IMR-90 (cell line): ENCODE results near the gene LRG1. TPM values are rescaled to one million over a fixed set of nuclear protein-coding genes. Genes with fewer than 3 reads are reported as not detected.
"Not testable (repeated sequence)": the region's sequence is repeated elsewhere in the genome, so short reads cannot be mapped to it uniquely, and the experiment has no call there.

Source experiments
- ATAC-seq: fragments of 200-7000 bp; cut with Tn5 transposase; 2 replicates; pipeline ENCODE4 v1.9.1; 2020; ENCODE audit warnings: low read depth, mild to moderate bottlenecking, moderate library complexity
- BruUV-seq: library from RNA; stranded (reverse); fragments of 400-500 nt; replicated peaks from 2 replicates; lab custom pipeline; 2021; lab: Mats Ljungman, UMichigan
- CTCF ChIA-PET: fragments of 300-600 bp; formaldehyde crosslinking; extraction: SDS; loops from one replicate; lab custom pipeline; 2021; ENCODE audit warnings: antibody characterized with exemption; lab: Yijun Ruan, JAX
- POLR2A ChIA-PET: fragments of 300-600 bp; sonication (Branson Sonifier 250); formaldehyde crosslinking; loops from one replicate; lab custom pipeline; 2022; ENCODE audit warnings: antibody characterized with exemption; ENCODE audit not compliant: unreplicated experiment; lab: Charles Lee
- DNase-seq: peaks from one replicate; pipeline ENCODE4 v3.0.0; 2013
- H2AFZ ChIP-seq: replicated peaks from 2 replicates; pipeline ENCODE3; 2013; ENCODE audit warnings: low read length, mild to moderate bottlenecking; ENCODE audit not compliant: poor library complexity
- H2AK5ac ChIP-seq: 2 replicates; pipeline ENCODE4 v1.6.1; 2013; ENCODE audit warnings: low read depth, low read length, inconsistent platforms
- H2AK9ac ChIP-seq: replicated peaks from 2 replicates; pipeline ENCODE3; 2013; ENCODE audit warnings: mild to moderate bottlenecking, low read depth, low read length, moderate library complexity; ENCODE audit not compliant: poor library complexity
- H2BK120ac ChIP-seq: 2 replicates; pipeline ENCODE4 v1.6.1; 2013; ENCODE audit warnings: low read depth, low read length, inconsistent platforms
- H2BK15ac ChIP-seq: 3 replicates; pipeline ENCODE4 v1.6.1; 2013; ENCODE audit warnings: low read depth, low read length, inconsistent platforms
- H2BK20ac ChIP-seq: 2 replicates; pipeline ENCODE4 v1.6.1; 2013; ENCODE audit warnings: low read depth, mild to moderate bottlenecking, inconsistent platforms, low read length, moderate library complexity
- H2BK5ac ChIP-seq: 2 replicates; pipeline ENCODE4 v1.6.1; 2013; ENCODE audit warnings: mild to moderate bottlenecking, low read depth, low read length, inconsistent platforms; ENCODE audit not compliant: poor library complexity, severe bottlenecking
- H3K14ac ChIP-seq: replicated peaks from 2 replicates; pipeline ENCODE4 v1.6.1; 2013; ENCODE audit warnings: low read depth, low read length, inconsistent platforms
- H3K18ac ChIP-seq: 2 replicates; pipeline ENCODE4 v1.6.1; 2013; ENCODE audit warnings: low read depth, low read length, control low read depth
- H3K23ac ChIP-seq: 2 replicates; pipeline ENCODE4 v1.6.1; 2013; ENCODE audit warnings: low read depth, low read length, inconsistent platforms
- H3K27ac ChIP-seq: 2 replicates; pipeline ENCODE4 v1.5.1; 2013; ENCODE audit warnings: mild to moderate bottlenecking, control low read depth, low read length; ENCODE audit not compliant: insufficient read depth
- H3K27me3 ChIP-seq: 2 replicates; pipeline ENCODE4 v1.6.1; 2013; ENCODE audit warnings: low read length; ENCODE audit not compliant: control insufficient read depth, insufficient read depth
- H3K36me3 ChIP-seq: 2 replicates; pipeline ENCODE4 v1.6.1; 2013; ENCODE audit warnings: low read length, mixed read lengths; ENCODE audit not compliant: control insufficient read depth, insufficient read depth
- H3K4ac ChIP-seq: 2 replicates; pipeline ENCODE4 v1.6.1; 2013; ENCODE audit warnings: low read depth, low read length, inconsistent platforms
- H3K4me1 ChIP-seq: 2 replicates; pipeline ENCODE4 v1.6.1; 2013; ENCODE audit warnings: low read length, mixed read lengths; ENCODE audit not compliant: control insufficient read depth, insufficient read depth
- H3K4me2 ChIP-seq: 2 replicates; pipeline ENCODE4 v1.6.1; 2013; ENCODE audit warnings: low read depth, mild to moderate bottlenecking, control low read depth, low read length, moderate library complexity
- H3K4me3 ChIP-seq: 2 replicates; pipeline ENCODE4 v1.5.1; 2013; ENCODE audit warnings: low read depth, mild to moderate bottlenecking, control low read depth, low read length, moderate library complexity; ENCODE audit not compliant: insufficient read depth
- H3K56ac ChIP-seq: 2 replicates; pipeline ENCODE4 v1.6.1; 2013; ENCODE audit warnings: low read length, inconsistent platforms; ENCODE audit not compliant: insufficient read depth; ENCODE audit errors: extremely low read depth
- H3K79me1 ChIP-seq, 2 experiments: 2 replicates each; pipeline ENCODE4 v1.6.1; 2013; ENCODE audit warnings: low read length in 2 of 2, inconsistent platforms in 1 of 2, low read depth in 1 of 2
- H3K9ac ChIP-seq: 2 replicates; pipeline ENCODE4 v1.6.1; 2013; ENCODE audit warnings: low read depth, low read length, control low read depth
- H3K9me1 ChIP-seq: 2 replicates; pipeline ENCODE4 v1.6.1; 2013; ENCODE audit warnings: low read length, inconsistent platforms; ENCODE audit not compliant: insufficient read depth
- H3K9me3 ChIP-seq: 2 replicates; pipeline ENCODE4 v1.6.1; 2013; ENCODE audit warnings: low read length; ENCODE audit not compliant: control insufficient read depth, insufficient read depth
- H4K20me1 ChIP-seq: 2 replicates; pipeline ENCODE4 v1.6.1; 2013; ENCODE audit warnings: low read length, inconsistent platforms; ENCODE audit not compliant: insufficient read depth
- H4K5ac ChIP-seq: 2 replicates; pipeline ENCODE4 v1.6.1; 2013; ENCODE audit warnings: mild to moderate bottlenecking, low read depth, low read length, control low read depth
- H4K8ac ChIP-seq, 2 experiments: 2 replicates each; pipeline ENCODE4 v1.6.1; 2013; ENCODE audit warnings: low read depth in 2 of 2, low read length in 2 of 2, control low read depth in 1 of 2, inconsistent platforms in 1 of 2
- H4K91ac ChIP-seq: 2 replicates; pipeline ENCODE4 v1.6.1; 2013; ENCODE audit warnings: low read depth, low read length, inconsistent platforms; ENCODE audit not compliant: insufficient read depth
- WGBS, 2 experiments: methylation state at CpG; one replicate each; pipeline versions ENCODE4 v1.1.5 to v1.1.7; 2013; ENCODE audit warnings: missing lambda C conversion rate in 2 of 2; ENCODE audit not compliant: insufficient read length in 1 of 2; ENCODE audit errors: extremely low coverage in 2 of 2; 5-methylcytosine and 5-hydroxymethylcytosine counted together
- dilution Hi-C: fragments of 300-500 bp; cut with HindIII; formaldehyde crosslinking; loops from one replicate; pipeline ENCODE4 v1.14.3; 2018; ENCODE audit warnings: low sequenced_read_pairs; ENCODE audit not compliant: unreplicated experiment
- in situ Hi-C: fragments of 300-500 bp; cut with MboI; formaldehyde crosslinking; loops from 3 replicates; pipeline ENCODE4 v1.14.3; 2019; ENCODE audit warnings: low sequenced_read_pairs, inconsistent platforms, mixed read lengths
- intact Hi-C: fragments of 100-400 bp; cut with micrococcal nuclease; formaldehyde crosslinking; loops from 2 replicates; pipeline ENCODE4 v1.10.0; 2022
- polyA plus RNA-seq, 3 experiments: library from polyadenylated mRNA; depleted of rRNA; stranded (reverse); fragments of >200 nt; gene quantifications; 2 replicates each; pipeline ENCODE4 v1.2.3, GENCODE V29; 2012; ENCODE audit warnings: low replicate concordance in 1 of 3
- total RNA-seq: library from RNA; depleted of rRNA; stranded (reverse); fragments of >200 nt; gene quantifications from 2 replicates; pipeline ENCODE4 v1.2.3, GENCODE V29; 2012

LRG1 gene
- total and polyA plus RNA-seq, 2 of the 4 experiments (the other 2 are of a cell fraction), result not detected

- H3K56ac ChIP-seq, H3K23ac ChIP-seq, H3K18ac ChIP-seq, H3K27me3 ChIP-seq, H3K4me1 ChIP-seq, intact Hi-C loops, DNase-seq, H3K9me3 ChIP-seq, BruUV-seq, H4K5ac ChIP-seq, H3K14ac ChIP-seq, POLR2A ChIA-PET, H3K36me3 ChIP-seq, H2BK20ac ChIP-seq, H2BK5ac ChIP-seq, CTCF ChIA-PET, H3K27ac ChIP-seq, H2AK5ac ChIP-seq, H2BK120ac ChIP-seq, H4K91ac ChIP-seq, H3K4ac ChIP-seq, H2AK9ac ChIP-seq, H3K79me1 ChIP-seq, dilution Hi-C loops, in situ Hi-C loops, H4K8ac ChIP-seq, ATAC-seq, H3K9ac ChIP-seq, H4K20me1 ChIP-seq, H3K4me3 ChIP-seq, H3K9me1 ChIP-seq, H3K4me2 ChIP-seq, H2AFZ ChIP-seq, H2BK15ac ChIP-seq: not testable (repeated sequence)
- WGBS, 2 experiments, result no CpG with 5 or more reads among the region's 5 CpGs
These were observed 23.7 kb upstream of the LRG1 start for GRCh38 chr19:4563562-4563961.

- POLR2A ChIA-PET, H3K56ac ChIP-seq, H2BK20ac ChIP-seq, H2BK5ac ChIP-seq, H2BK15ac ChIP-seq, H2AK5ac ChIP-seq, H3K36me3 ChIP-seq, H3K9me3 ChIP-seq, in situ Hi-C loops, H3K9me1 ChIP-seq, H4K20me1 ChIP-seq, H3K9ac ChIP-seq, intact Hi-C loops, H2BK120ac ChIP-seq, H4K91ac ChIP-seq, H3K18ac ChIP-seq, H3K27ac ChIP-seq, H3K14ac ChIP-seq, H3K4me1 ChIP-seq, H2AFZ ChIP-seq, H4K8ac ChIP-seq, BruUV-seq, H2AK9ac ChIP-seq, CTCF ChIA-PET, H3K4me3 ChIP-seq, DNase-seq, H3K79me1 ChIP-seq, ATAC-seq, H4K5ac ChIP-seq, H3K27me3 ChIP-seq, dilution Hi-C loops, H3K4me2 ChIP-seq, H3K23ac ChIP-seq, H3K4ac ChIP-seq: not testable (repeated sequence)
- 83% methylated on average over 2 of the region's 7 CpGs; no CpG with 5 or more reads in 1 of the 2 experiments for WGBS, 2 experiments
These were observed 22.2 kb upstream of the LRG1 start for GRCh38 chr19:4562085-4562484.
